UCSD-AML1 (cell line): ENCODE measurements around the gene MRGPRD.

Experiments
- DNase-seq: peaks from one replicate; lab custom pipeline; 2025; ENCODE audit not compliant: unreplicated experiment; lab: John Stamatoyannopoulos, UW

Gene MRGPRD

GRCh38 chr11:68948935-68949334 lies 31.9 kb downstream of the MRGPRD start:
- no peak for DNase-seq

DNA sequence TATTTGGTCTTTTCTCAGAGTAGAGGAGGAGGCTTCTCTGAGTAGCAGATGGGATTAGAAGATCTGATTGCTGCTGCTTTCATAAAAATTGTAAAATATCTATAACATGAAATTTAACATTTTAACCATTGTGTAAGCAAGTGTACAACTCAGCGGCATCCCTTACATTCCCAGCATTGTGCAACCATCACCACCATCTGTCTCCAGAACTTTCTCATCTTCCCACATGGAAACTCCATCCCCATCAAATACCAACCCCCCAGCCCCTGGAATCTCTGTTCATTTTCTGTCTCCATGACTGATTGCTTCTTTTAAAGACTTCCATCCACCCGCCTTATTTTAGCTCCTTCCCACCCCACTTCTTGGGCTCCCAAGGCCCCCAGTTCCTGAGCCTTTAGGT lies 32.3 kb downstream of the MRGPRD start:
- no peak for DNase-seq

GRCh38 chr11:68947151-68947550 lies 33.6 kb downstream of the MRGPRD start:
- DNase-seq, result no peak

DNA sequence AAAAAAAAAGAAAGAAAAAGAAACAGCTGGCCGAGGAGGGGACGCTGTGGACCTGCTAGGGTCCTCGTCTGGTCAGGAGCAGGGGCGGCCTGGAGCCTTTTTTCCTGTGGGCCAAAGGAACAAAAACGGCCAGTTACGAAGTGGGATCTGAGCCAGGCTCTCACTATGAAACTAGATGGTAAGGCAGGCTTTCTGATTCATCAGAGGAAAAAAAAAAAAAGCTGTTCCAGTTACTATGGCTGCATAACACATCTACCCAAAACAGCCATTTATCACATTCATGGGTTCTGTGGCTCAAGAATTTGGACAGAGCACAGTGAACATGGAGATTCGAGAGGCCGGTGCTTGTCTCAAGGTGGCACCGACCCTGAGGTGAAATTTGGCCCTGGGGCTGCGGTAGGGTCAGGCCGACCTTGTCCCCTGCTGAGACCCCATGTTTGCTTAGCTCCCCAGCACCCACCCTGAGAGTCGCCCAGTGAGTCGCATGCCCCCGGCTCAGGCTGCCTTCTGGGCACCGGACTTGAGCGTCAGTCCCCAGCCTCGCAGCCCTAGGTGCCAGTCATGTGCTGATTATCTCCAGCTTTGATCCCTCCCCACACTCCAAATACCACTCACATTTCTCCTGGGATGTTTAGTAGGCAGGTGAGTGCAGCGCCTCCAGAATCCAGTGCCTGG lies 34.2 kb downstream of the MRGPRD start:
- no peak for DNase-seq

- DNase-seq, result peak; percentile 50
Measured at GRCh38 chr11:68942751-68943271, 38.0 kb downstream of the MRGPRD start.

DNA sequence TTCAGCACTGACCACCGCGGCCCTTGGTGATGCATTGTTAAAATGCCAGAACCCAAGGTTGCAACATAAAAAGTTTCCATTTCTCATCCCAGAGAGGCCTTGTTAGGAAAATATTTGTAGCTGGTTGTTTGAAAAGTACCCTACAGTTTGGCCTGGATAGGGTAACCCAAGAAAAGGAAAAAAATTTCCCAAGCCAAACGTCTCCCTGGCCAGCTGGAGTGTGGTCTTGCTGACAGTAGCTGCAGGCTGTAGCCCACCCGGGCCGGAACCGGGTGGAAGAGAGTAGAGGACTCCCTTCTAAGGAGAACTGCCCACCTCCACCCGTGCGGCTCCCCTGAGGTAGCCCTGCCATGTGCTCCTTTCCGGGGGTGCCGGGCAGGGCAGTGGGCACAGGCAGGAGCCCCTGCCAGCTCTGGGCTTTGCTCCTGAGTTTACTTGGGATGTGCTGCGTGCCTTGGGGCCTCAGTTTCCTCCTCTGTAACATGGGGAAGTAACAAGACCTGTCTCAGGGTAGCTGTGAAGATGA lies 38.6 kb downstream of the MRGPRD start:
- DNase-seq, result no peak

- no peak for DNase-seq
Measured at GRCh38 chr11:68941324-68942094, 39.3 kb downstream of the MRGPRD start.

DNA sequence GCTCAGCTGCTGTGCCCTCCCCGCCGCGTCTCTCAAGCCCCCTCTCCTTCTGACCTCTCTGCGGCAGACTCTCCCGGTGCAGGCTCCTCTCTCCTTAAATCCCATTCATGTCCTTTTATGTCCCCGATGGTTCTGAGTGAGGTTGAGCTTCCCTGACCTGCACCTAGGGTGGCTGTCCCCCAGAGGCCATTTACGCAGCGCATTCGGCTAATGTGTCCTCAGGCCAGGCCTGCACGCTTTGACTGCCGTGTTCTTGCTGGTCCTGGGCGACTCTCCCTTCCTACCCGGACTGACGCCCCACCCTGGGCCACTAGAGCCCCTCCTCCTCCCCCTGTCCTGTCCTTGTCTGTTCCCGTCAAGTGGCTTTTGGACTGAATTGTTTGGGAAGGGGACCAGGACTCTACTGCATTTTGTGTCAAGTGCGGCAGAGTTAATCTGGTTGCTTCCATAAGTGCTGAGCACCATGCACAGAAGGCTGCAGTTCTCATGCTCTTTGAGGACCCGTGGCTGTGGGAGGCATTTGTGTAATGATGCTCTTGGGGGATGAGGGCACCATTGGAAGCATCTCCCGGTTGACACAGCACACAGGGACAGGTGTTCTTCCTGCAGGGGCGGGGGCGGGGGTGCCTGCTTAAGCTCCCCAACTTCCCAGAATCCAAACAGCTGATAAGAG lies 40.0 kb downstream of the MRGPRD start:
- no peak for DNase-seq

- peak; percentile 27 for DNase-seq
Measured at GRCh38 chr11:68939583-68940555, 40.9 kb downstream of the MRGPRD start.

DNA sequence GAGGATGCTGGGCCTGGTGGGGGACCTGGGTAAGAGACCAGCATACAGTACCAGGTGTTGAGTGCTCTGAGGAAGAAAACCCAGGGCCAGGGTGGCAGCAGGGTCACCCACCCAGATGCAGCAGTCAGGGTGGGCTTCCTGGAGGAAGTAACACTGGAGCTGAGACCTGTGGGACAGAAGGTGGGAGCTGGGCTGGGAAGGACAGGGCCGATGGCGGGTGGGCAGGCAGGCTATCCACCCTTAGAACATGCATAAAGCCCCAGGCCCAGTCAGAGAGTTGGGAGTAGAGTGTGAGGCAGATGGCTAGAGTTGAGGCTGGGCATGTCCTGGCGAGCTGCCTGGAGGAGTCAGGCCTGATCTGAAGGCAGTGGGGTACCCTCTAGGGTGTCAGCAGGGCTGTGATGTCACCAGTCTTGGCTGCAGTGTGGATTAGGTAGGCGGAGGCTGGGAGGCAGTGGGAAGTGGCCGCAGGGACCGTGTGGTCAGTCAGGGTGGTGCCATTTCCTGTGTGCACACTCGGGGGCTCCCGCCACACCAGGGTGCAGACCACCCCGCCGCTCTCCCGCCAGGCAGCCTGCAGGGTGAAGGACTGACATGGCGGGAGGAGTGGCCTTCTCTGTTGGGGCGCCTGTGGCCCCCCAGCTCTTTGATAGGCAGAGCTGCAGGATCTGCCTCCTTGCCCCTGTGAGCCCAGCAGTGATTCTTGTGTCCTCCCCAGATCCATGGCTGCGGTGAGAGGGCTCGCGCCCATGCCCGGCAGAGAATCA lies 41.8 kb downstream of the MRGPRD start:
- DNase-seq, result no peak

- DNase-seq, result no peak
Measured at GRCh38 chr11:68938088-68938487, 42.7 kb downstream of the MRGPRD start.

DNA sequence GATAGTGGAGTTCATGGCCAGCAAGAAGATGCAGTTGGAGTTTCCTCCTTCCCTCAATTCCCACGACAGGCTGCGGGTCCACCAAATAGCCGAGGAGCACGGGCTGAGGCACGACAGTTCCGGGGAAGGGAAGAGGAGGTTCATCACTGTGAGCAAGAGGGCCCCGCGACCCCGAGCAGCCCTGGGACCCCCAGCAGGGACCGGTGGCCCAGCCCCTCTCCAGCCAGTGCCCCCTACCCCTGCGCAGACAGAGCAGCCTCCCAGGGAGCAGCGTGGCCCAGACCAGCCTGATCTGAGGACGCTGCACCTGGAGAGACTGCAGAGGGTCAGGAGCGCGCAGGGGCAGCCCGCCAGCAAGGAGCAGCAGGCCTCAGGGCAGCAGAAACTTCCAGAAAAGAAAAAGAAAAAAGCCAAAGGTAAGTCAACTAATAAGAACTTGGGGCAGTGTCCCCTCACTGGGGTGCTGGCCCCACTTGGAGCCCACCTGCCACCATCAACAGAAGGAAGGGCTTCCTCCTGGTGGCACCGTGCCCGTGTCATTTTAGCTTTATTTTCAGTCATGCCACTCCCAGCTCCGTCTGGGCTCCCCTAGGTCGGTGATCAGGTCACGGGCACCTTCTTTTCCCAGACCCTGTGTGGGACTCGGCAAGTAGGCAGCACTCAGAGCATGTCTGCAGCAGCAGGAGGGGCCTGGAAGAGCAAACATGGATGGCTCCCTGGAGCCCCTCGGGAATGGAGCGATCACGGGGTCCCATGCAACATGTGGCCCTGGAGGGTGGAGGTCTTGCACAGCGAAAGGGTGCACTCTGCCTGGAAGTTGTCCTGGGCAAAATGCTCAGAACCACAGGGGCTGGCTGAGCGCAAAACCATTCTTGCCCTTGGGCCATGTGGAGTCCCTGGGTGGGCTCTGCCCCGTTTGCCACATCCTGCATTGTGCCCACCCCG lies 43.8 kb downstream of the MRGPRD start:
- no peak for DNase-seq

- no peak for DNase-seq
Measured at GRCh38 chr11:68936358-68936636, 44.5 kb downstream of the MRGPRD start.

GRCh38 chr11:68935516-68936357 lies 45.0 kb downstream of the MRGPRD start:
- no peak for DNase-seq

DNA sequence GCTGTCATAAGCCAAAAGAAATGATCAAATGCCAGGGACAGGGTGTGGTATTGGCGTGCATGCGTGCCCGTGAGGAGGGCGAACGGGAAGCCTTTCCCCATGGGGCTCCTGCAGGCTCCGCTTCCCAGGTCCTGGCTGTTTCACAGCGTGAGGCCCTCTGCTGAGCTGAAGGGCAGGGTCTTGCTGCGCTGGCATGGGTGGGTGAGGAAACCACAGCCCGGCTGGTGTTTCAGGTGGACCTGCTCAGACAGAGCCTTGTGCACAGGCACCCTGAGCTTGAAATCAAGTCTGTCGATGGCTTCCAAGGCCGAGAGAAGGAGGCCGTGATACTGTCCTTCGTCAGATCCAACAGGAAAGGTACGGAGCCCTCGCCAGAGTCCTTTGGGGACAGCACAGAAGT lies 45.7 kb downstream of the MRGPRD start:
- no peak for DNase-seq

- DNase-seq, result no peak
Measured at GRCh38 chr11:68934666-68935065, 46.1 kb downstream of the MRGPRD start.

DNA sequence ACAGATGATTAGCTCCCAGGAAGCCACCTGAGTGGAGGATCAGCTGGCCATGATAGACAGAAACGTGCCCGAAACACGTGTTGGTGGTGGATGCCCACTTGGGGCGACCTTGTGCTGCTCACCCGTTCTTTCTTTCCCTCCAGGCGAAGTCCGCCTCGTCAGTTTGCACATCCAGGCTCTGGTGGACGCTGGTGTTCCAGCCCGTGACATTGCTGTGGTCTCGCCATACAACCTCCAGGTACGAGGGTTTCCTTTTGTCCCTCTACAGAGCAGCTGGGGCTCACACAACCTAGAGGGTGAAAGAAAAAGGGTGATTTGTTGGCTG lies 46.5 kb downstream of the MRGPRD start:
- no peak for DNase-seq
